Measurements from ENCODE around the gene MRPL12.

The MRPL12 gene

DNA sequence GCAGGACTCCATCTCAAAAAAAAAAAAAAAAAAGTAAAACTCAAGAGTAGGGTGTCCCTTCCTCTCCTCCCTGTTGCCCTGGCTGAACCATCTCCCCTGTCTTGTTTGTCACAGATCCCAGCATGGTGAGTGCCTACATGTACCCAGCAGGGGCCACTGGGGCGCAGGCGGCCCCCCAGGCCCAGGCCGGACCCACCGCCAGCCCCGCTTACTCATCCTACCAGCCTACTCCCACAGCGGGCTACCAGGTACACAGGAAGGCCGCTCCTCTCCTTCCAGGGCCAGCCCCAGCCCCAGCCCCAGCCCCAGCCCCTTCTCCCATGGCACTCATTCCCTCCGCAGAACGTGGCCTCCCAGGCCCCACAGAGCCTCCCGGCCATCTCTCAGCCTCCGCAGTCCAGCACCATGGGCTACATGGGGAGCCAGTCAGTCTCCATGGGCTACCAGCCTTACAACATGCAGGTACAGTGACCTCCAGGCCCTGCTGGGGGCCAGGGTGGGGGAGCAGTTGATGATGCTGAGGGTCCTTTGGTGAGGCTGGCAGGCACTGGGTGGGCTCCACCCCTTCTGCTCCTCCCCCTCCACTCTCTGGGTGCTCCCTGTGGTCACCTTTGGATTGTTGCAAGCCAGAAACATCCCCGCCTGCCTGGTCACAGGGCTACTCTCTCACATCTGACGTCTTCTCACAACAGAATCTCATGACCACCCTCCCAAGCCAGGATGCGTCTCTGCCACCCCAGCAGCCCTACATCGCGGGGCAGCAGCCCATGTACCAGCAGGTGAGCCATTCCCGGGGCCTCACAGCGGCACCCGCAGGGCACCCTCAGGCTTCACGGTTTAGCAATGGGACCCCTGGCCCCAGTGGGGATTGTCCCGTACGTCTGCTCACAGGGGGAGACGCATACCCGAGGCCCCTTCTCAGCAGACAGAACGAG lies 2.5 kb upstream of the MRPL12 start:
- no peak for TF ChIP-seq CTCF (IDR thresholded peaks at IDR 0.05; ENCODE audit: control insufficient read depth, extremely low read depth, insufficient read depth)
- DNase-seq (ENCODE audit: low read depth): no peak
- no peak overlapping the region for H3K4me3 ChIP-seq (ENCODE audit: low read depth, low read length)

DNA sequence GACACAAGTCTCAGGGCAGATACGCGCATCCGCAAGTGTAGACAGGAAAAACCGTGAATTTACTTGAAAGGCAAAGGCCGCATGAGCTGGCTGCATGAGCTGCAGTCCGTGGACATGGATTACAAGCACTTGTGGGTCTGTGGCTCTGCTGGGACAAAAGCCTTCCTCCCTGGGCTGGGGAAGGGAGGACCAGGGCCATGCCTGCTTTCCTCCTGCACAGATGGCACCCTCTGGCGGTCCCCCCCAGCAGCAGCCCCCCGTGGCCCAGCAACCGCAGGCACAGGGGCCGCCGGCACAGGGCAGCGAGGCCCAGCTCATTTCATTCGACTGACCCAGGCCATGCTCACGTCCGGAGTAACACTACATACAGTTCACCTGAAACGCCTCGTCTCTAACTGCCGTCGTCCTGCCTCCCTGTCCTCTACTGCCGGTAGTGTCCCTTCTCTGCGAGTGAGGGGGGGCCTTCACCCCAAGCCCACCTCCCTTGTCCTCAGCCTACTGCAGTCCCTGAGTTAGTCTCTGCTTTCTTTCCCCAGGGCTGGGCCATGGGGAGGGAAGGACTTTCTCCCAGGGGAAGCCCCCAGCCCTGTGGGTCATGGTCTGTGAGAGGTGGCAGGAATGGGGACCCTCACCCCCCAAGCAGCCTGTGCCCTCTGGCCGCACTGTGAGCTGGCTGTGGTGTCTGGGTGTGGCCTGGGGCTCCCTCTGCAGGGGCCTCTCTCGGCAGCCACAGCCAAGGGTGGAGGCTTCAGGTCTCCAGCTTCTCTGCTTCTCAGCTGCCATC lies 1.7 kb upstream of the MRPL12 start:
- no peak for TF ChIP-seq CTCF (IDR thresholded peaks at IDR 0.05; ENCODE audit: control insufficient read depth, extremely low read depth, insufficient read depth)
- H3K4me3 ChIP-seq (ENCODE audit: low read depth, low read length): peak overlapping the region; percentile 97
- no peak for DNase-seq (ENCODE audit: low read depth)

- DNase-seq (ENCODE audit: low read depth): no peak
- H3K4me3 ChIP-seq (ENCODE audit: low read depth, low read length): peak overlapping the region; percentile 97
- TF ChIP-seq CTCF (IDR thresholded peaks at IDR 0.05; ENCODE audit: control insufficient read depth, extremely low read depth, insufficient read depth): no peak
These were observed 834 bp downstream of the MRPL12 start for GRCh38 chr17:81703747-81704654.

DNA sequence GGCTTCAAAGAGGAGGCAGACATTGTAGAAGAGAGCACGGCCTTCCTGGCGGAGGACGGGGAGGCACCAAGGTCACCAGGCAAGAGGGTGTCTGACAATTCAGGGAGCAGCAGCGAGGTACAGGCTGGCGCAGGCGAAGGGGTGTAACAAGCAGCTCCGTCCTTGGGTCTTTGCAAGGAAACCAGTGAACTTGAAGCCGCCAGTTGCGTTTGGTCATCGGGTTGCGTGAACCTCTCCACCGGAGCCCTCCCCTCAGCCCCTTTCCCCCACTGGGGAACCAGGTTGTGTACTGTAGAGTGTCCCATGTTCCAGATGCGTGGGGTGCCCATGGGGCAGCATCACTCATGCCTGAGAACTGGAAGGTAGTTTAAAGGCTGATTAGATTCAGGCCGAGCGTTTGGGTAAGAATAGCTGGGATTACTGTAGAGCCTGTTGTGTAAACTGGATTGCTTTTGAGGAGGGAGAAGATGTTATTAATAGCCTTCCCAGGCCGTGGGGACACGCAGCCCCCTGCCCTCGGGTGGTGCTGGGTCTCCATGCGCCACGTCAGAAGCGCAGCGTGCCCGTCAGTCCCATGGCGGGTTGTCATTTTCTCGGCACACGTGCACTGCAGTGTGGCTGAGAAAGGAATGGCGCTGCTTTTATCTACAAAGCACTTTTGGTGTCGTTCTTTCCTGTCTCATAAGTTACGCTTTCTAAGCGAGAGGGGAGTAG lies 2.5 kb downstream of the MRPL12 start:
- no peak for DNase-seq (ENCODE audit: low read depth)
- no peak for TF ChIP-seq CTCF (IDR thresholded peaks at IDR 0.05; ENCODE audit: control insufficient read depth, extremely low read depth, insufficient read depth)
- no peak overlapping the region for H3K4me3 ChIP-seq (ENCODE audit: low read depth, low read length)

DNA sequence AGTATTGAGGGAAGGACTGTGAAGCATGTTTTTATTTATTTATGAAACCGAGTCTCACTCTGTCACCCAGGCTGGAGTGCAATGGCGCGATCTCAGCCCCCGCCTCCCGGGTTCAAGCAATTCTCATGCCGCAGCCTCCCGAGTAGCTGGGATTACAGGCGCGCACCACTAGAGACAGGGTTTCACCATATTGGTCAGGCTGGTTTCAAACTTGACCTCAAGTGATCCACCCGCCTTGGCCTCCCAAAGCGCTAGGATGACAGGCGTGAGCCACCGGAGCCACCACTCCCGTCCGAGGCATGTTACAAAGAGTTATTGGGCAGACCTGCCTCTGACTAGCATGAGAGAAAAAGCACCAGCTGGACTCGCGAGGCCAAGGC lies 3.1 kb downstream of the MRPL12 start:
- no peak for DNase-seq (ENCODE audit: low read depth)
- H3K4me3 ChIP-seq (ENCODE audit: low read depth, low read length): no peak overlapping the region
- TF ChIP-seq CTCF (IDR thresholded peaks at IDR 0.05; ENCODE audit: control insufficient read depth, extremely low read depth, insufficient read depth): no peak

Data from LNCaP clone FGC (cell line).